Measurements from ENCODE around the gene LRWD1. TPM values are rescaled to one million over a fixed set of nuclear protein-coding genes. Genes with fewer than 3 reads are reported as not detected.

The LRWD1 gene
- total RNA-seq, result 15.0 and 23.5 TPM in 2 replicates

DNA sequence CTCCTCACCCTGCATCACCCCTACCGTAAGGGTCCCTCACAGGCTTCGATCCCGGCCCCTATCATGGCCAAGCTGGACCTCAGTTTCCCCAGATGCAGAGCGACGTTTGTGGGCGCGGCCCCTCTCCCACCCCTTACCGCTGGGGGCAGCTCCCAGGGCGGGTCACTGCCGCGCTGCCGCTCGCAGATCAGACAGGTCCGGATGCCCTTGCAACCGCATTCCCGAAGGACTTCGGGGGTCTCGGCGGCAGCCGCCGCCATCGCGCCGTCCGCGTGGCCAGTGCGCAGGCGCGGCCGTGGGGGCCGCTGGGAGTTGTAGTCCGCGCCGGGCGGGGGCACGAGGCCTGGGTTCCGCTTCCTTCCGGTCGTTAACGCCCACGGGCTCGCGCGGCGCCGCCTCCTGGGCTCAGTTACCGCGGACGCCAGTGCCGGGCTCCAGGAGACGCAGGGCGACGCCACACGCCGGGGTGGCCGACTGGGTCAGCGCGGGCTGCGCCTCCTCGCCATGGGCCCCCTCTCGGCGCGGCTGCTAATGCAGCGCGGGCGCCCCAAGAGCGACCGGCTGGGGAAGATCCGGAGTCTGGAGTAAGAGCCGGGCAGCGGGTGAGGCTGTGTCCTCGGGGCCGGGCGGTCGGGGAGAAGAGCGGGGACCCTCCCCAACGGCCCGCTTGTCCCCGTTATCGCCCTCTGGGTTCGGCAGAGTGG, at the start of gene LRWD1, which contains the start of gene ALKBH4:
TSS of gene LRWD1 (plus strand) at position 408 of the 704 bp plus-strand sequence. CDS start at position 505, 97 bp downstream.
TSS of gene ALKBH4 (minus strand) at position 287 of the 704 bp plus-strand sequence. CDS start at position 260, 27 bp downstream.

GRCh38 chr7:102433219-102434038, 31.4 kb upstream of the LRWD1 start, which contains the start of gene ORAI2:
Gene ORAI2, plus strand, starts transcription at chr7:102433575. Its CDS starts 5,382 bp downstream, at chr7:102438957.

GRCh38 chr7:102478314-102479208, 13.8 kb downstream of the LRWD1 start, which contains the start of gene POLR2J:
Gene POLR2J, minus strand, starts transcription at chr7:102478922. Its CDS starts 62 bp downstream, at chr7:102478860.

GRCh38 chr7:102517550-102518147, 52.9 kb downstream of the LRWD1 start, which contains the start of gene RASA4B:
Gene RASA4B, minus strand, starts transcription at chr7:102517777. Its CDS starts 67 bp downstream, at chr7:102517710.

Other genes starting within 250 kb of the LRWD1 start
- 1.5 and 3.3 TPM in 2 replicates for gene SH2B2, start 178.1 kb upstream of the LRWD1 start, total RNA-seq
- 0.15 and 0.17 TPM in 2 replicates for gene SPDYE6, start 108.5 kb upstream of the LRWD1 start, total RNA-seq
- gene PRKRIP1, start 68.6 kb upstream of the LRWD1 start, total RNA-seq, result 16.7 and 19.3 TPM in 2 replicates
- gene ORAI2, start 31.4 kb upstream of the LRWD1 start, total RNA-seq, result 40.1 and 52.9 TPM in 2 replicates
- 13.2 and 17.4 TPM in 2 replicates for gene ALKBH4, start 121 bp upstream of the LRWD1 start, total RNA-seq
- gene POLR2J, start 13.9 kb downstream of the LRWD1 start, total RNA-seq, result 27.6 and 29.4 TPM in 2 replicates
- gene RASA4B, start 52.8 kb downstream of the LRWD1 start, total RNA-seq, result 3.0 and 3.5 TPM in 2 replicates
- 0.99 and 1.9 TPM in 2 replicates for gene UPK3BL2, start 78.7 kb downstream of the LRWD1 start, total RNA-seq
- gene SPDYE2, start 86.2 kb downstream of the LRWD1 start, total RNA-seq, result not detected in 2 replicates
- gene POLR2J3, start 107.6 kb downstream of the LRWD1 start, total RNA-seq, result 28.8 and 33.3 TPM in 2 replicates
- gene RASA4, start 151.8 kb downstream of the LRWD1 start, total RNA-seq, result 6.5 and 7.4 TPM in 2 replicates
- gene UPK3BL1, start 177.8 kb downstream of the LRWD1 start, total RNA-seq, result 10.3 and 12.2 TPM in 2 replicates
- gene SPDYE2B, start 185.3 kb downstream of the LRWD1 start, total RNA-seq, result not detected in 2 replicates
- gene POLR2J2, start 206.7 kb downstream of the LRWD1 start, total RNA-seq, result 2.5 and 4.5 TPM in 2 replicates